ENCODE measurements around the gene KIFC3. TPM values are rescaled to one million over a fixed set of nuclear protein-coding genes. Genes with fewer than 3 reads are reported as not detected.
"Not testable (repeated sequence)": the region's sequence is repeated elsewhere in the genome, so short reads cannot be mapped to it uniquely, and the experiment has no call there.

The KIFC3 gene
- total RNA-seq, 1 donor, result 5.8 TPM

DNA sequence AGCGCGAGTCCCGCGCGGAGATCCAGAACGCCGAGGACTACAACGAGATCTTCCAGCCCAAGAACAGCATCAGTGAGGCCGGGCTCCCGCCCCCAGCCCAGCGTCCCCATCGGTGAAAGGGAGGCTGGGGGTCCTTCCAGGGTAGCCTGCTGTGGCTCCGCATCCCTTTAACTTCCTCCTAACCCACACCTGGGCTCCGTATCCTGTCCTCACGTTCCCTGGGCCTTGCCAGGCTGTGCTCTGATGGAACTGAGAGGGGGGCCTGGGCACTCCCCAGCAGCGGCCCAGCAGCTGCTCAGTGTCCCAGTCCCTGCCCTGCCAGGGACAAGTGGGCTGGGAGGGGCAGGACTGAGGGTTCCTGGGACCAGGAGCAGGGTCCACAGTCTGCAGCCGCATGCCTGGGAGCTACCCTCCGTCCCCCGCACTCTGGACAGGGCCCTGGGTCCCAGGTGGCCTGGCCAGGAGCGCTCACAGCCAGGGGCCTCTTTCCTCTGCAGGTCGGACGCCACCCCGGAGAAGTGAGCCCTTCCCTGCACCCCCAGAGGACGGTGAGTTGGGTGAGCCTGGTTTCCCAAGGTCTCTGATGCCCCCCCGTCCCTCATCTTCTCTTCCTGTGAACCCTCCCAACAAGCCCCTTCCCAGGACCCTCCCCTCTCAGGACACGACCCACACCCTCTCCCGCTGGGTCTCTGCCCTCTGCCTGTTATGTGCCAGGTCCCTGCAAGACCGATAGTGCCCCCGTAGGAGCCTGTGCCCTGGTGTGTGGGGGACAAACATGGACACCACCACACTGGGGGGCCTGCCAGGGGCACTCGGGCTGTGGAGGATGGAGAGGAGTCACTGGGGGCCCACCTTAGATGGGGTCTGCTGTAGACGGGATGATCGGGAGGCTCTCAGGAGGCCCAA is 48.6 kb downstream of the KIFC3 start:
- Histone ChIP-seq H3K4me1 (ENCODE audit: insufficient read depth, low read length) (no peaks in the 10 kb centered on the region), H3K4me3 (ENCODE audit: low read length) (no peak overlapping the region), H3K27me3 (ENCODE audit: insufficient read depth, low read length) (no peaks in the 10 kb centered on the region), H3K9me3 (ENCODE audit: low read depth, low read length) (no peaks in the 10 kb centered on the region)

DNA sequence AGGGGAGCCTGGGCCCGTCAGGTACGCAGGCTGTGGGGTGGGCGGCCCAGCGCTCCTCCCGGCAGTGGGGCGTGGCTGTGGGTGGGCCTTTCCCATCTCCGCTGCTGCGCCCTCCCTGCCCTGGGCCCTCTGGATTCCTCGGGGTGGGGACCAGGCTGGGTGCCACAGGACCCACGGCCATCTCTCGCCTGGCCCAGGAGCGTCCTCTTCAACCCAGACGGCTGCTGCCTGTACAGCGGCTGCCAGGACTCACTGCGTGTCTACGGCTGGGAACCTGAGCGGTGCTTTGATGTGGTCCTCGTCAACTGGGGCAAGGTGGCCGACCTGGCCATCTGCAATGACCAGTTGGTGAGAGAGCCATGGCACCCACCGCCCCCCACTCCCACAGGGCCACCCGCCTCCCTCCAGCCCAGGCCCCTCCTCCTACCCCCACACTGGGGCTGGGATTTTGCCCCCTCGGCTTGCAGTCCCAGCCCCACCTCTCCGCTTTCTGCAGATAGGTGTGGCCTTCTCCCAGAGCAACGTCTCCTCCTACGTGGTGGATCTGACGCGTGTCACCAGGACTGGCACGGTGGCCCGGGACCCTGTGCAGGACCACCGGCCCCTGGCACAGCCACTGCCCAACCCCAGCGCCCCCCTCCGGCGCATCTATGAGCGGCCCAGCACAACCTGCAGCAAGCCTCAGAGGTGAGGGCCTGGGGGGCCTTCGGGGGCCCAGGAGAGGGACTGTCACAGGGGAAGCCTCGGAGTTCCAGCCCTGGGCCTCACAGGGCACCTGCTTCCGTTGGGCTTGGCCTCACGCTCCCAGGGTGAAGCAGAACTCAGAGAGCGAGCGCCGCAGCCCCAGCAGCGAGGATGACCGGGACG is 49.5 kb downstream of the KIFC3 start:
- Histone ChIP-seq H3K27me3 (ENCODE audit: insufficient read depth, low read length) (no peaks in the 10 kb centered on the region), H3K9me3 (ENCODE audit: low read depth, low read length) (no peaks in the 10 kb centered on the region), H3K4me3 (ENCODE audit: low read length) (no peak overlapping the region), H3K4me1 (ENCODE audit: insufficient read depth, low read length) (no peaks in the 10 kb centered on the region)

DNA sequence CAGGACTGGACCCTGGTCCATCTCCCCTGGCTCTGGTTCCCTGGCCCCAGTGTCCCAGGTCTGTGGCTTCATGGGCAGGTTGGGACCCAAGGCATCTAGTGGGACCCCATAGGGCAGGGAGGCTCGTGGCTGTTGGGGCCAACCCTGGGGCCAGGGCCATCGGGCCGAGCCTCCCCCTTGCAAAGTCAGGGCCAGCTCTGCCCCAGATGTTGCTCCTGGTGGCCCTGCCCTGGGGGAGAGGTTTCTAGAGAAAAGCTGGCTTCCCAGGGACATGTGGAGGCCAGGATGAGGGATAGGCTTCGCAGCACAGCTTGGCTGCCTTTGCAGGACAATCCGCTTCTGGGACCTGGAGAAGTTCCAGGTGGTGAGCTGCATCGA is 50.1 kb downstream of the KIFC3 start:
- H3K9me3 ChIP-seq (ENCODE audit: low read depth, low read length), result no peaks in the 10 kb centered on the region
- H3K4me3 ChIP-seq (ENCODE audit: low read length), result no peak overlapping the region
- no peaks in the 10 kb centered on the region for H3K4me1 ChIP-seq (ENCODE audit: insufficient read depth, low read length)
- H3K27me3 ChIP-seq (ENCODE audit: insufficient read depth, low read length), result no peaks in the 10 kb centered on the region

DNA sequence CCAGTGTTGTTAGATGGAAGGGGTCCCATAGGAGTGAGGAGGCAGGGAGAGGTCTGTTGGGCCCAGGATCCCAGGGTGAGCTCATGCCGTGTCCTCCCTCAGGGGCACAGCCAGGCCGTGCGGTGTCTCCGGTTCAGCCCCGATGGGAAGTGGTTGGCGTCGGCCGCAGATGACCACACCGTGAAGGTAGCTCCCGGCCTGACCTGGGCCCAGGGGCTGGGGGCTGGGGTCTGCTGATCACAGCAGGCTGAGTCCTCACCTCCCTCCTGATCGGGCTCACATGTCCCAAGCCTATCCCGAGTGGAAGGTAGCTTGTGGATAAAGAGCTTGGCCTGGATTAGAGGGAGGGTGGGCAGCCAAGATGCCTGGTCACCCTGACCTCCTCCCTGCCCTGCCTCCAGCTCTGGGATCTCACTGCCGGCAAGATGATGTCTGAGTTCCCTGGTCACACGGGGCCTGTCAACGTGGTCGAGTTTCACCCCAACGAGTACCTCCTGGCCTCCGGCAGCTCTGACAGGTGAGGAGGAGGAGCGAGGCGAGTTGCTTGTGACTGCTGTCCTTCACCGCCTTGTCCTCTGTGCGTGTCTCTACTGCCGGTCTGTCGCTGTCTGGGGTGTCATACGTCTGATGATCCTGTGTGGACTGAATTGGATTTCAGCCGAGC is 50.6 kb downstream of the KIFC3 start:
- no peaks in the 10 kb centered on the region for H3K27me3 ChIP-seq (ENCODE audit: insufficient read depth, low read length)
- no peaks in the 10 kb centered on the region for H3K4me1 ChIP-seq (ENCODE audit: insufficient read depth, low read length)
- no peaks in the 10 kb centered on the region for H3K9me3 ChIP-seq (ENCODE audit: low read depth, low read length)
- no peak overlapping the region for H3K4me3 ChIP-seq (ENCODE audit: low read length)

DNA sequence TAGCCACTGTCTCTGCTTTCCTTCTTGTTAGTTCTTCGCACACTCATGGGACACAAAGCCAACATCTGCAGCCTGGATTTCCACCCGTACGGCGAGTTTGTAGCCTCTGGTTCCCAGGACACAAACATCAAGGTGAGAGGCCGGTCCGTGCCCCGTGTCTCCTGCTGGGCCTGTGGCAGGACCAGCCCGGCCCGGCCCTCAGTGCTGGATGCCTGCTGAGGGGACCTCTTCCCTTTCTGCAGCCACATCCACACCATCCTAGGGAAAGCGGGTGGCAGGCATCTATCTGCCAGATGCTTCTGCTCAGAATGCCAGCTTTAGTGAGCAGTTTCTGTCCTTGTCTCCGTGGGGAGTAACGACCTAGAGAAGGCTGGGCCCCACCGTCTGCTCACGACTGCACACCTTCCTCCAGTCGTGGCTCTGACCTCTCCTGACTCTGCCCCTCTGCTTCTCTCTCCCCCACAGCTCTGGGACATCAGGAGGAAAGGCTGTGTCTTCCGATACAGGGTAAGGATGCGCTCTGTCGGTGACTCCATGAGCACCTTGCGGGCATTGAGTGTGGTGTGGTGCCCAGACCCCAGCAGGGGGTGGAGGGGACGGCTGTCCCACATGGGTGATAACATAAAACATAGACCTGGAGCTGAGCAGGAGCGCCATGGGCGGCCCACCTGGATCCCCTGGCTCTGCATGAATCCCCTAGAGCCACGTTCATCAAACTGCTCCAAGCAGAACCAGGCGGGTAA is 51.3 kb downstream of the KIFC3 start:
- Histone ChIP-seq H3K27me3 (ENCODE audit: insufficient read depth, low read length) (no peaks in the 10 kb centered on the region), H3K4me3 (ENCODE audit: low read length) (no peak overlapping the region), H3K9me3 (ENCODE audit: low read depth, low read length) (no peaks in the 10 kb centered on the region), H3K4me1 (ENCODE audit: insufficient read depth, low read length) (no peaks in the 10 kb centered on the region)

DNA sequence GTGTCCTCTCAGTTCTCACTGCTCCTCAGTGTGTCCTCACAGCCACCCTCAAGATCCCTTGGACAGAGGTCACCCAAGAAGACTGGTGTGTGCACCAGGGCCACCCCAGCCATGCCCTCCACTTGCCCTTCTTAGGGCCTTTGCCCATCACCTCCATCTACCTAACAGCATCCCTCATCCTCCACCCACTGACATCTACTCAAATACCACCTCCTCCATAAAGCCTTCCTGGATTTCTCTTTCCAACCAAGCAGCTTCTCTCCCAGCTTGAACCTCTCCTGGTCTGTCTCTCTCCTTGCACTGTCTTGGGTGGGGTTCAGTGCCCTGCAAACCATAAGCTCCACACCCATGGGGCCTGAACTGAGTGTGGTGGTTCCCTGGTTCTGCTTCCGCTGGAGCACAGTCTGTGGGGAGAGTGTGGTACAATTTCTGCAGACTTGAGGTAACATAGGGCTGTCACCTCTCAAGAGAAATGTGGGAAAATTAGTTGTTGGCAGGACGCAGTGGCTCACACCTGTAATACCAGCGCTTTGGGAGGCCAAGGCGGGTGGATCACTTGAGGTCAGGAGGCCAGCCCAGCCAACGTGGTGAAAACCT is 52.3 kb downstream of the KIFC3 start:
- Histone ChIP-seq H3K27me3 (ENCODE audit: insufficient read depth, low read length) (no peaks in the 10 kb centered on the region), H3K9me3 (ENCODE audit: low read depth, low read length) (no peaks in the 10 kb centered on the region), H3K4me1 (ENCODE audit: insufficient read depth, low read length) (no peaks in the 10 kb centered on the region), H3K4me3 (ENCODE audit: low read length) (no peak overlapping the region)

DNA sequence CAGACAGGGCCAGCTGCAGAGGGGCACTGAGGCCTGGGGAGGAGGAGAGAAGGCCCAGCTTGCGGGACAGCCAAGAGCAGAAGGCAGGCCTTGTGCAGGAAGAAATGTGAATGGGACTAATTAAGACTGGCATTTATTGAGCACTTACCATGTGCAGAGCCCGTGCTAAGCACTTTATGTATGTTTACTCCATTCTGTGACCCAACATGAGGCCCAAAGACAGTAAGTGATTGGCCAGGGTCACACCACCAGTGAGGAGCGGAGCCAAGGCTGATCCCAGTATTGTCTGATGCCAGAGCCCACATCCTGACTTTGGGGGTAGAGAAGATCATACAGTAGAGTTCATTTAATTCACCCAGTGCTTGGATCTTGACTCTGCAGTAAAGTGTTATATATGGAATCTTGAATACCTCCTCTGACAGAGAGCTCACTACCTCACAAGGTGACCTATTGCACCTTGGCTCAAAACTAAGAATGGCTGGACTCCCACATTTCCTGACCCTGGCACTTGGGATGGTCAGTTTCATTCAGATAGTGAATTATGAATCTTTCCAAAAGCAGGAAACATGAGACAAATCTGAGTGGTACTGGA is 53.1 kb downstream of the KIFC3 start:
- no peak overlapping the region for H3K4me3 ChIP-seq (ENCODE audit: low read length)
- H3K4me1 ChIP-seq (ENCODE audit: insufficient read depth, low read length), result no peaks in the 10 kb centered on the region
- no peaks in the 10 kb centered on the region for H3K9me3 ChIP-seq (ENCODE audit: low read depth, low read length)
- H3K27me3 ChIP-seq (ENCODE audit: insufficient read depth, low read length), result no peaks in the 10 kb centered on the region

DNA sequence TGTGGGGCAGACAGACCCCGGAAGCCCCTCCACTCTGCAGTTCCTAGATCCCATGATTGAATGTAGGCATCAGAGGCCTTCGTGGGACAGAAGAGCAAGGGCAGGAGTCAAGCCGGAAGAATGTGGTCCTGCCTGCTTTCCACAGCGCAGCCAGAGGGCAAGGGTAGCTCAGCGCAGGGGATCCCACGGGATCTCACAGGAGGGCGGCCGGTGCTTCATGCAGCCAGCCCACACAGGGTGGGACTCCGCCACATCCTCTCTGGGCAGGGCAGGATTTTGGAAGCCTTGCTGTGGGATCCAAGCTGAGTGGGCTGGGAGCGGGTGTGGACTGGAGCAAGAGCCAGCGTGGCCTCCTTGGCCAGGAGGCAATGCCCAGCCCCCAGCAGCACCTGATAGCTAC is 53.7 kb downstream of the KIFC3 start:
- no peak overlapping the region for H3K4me3 ChIP-seq (ENCODE audit: low read length)
- no peaks in the 10 kb centered on the region for H3K27me3 ChIP-seq (ENCODE audit: insufficient read depth, low read length)
- H3K9me3 ChIP-seq (ENCODE audit: low read depth, low read length), result no peaks in the 10 kb centered on the region
- H3K4me1 ChIP-seq (ENCODE audit: insufficient read depth, low read length), result no peaks in the 10 kb centered on the region

DNA sequence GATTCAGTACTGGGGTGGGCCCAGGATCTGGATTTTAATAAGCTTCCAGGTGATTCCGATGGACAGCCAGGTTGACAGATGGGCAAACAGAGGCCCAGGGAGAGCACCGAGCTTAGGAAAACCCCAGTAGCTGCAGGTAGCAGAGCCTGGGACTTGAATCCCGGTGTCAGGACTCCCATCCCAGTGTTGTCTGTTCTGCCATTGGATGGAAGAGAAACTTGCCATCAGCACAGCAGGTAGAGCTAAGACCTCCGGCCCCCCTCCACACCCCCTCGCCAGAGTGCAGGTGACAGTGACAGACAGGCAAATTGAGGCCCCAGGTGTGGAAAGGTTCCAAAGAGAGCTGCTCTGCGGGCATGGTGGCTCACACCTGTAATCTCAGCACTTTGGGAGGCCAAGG is 54.3 kb downstream of the KIFC3 start:
- H3K9me3 ChIP-seq (ENCODE audit: low read depth, low read length), result no peaks in the 10 kb centered on the region
- no peak overlapping the region for H3K4me3 ChIP-seq (ENCODE audit: low read length)
- H3K4me1 ChIP-seq (ENCODE audit: insufficient read depth, low read length), result no peaks in the 10 kb centered on the region
- H3K27me3 ChIP-seq (ENCODE audit: insufficient read depth, low read length), result no peaks in the 10 kb centered on the region

DNA sequence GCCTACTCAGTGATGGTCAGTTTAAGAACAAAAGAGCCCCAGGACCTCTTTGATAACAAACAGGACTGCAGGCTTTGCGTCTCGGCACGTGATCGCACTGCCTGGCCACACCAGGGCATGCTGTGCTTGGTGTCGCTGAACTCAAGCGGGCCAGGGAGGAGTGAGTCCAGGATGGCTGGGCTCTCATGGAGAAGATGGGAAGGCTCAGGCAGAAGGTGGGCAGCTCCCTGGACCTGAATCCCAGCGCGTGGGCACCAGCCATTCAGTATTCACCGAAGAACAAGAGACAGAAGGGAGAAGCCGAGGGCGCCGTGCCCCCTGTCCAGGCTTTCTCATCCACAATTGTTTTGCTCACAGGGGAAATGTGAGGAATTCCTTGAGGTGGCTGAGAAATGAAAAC is 54.8 kb downstream of the KIFC3 start:
- Histone ChIP-seq H3K9me3 (ENCODE audit: low read depth, low read length) (no peaks in the 10 kb centered on the region), H3K27me3 (ENCODE audit: insufficient read depth, low read length) (no peaks in the 10 kb centered on the region), H3K4me3 (ENCODE audit: low read length) (no peak overlapping the region), H3K4me1 (ENCODE audit: insufficient read depth, low read length) (no peaks in the 10 kb centered on the region)

DNA sequence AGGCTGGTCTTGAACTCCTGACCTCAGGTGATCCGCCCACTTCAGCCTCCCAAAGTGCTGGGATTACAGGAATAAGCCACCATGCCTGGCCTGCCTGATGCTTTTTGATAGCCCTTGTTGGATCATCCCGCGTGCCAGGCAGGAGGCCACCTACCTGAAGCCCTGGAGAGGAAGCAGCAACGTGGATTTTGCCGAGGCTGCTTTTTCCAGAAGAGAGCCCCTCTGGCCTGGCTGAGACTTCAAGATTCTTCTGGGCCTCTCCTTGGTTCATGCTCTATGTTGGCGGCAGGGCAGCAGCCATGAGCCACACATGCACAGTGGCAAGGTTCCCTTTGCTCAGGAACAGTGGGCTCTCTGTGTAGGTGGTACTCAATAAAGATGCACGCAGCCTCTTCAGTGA is 55.2 kb downstream of the KIFC3 start:
- Histone ChIP-seq H3K4me1 (ENCODE audit: insufficient read depth, low read length) (no peaks in the 10 kb centered on the region), H3K4me3 (ENCODE audit: low read length) (no peak overlapping the region), H3K27me3 (ENCODE audit: insufficient read depth, low read length) (no peaks in the 10 kb centered on the region), H3K9me3 (ENCODE audit: low read depth, low read length) (no peaks in the 10 kb centered on the region)

DNA sequence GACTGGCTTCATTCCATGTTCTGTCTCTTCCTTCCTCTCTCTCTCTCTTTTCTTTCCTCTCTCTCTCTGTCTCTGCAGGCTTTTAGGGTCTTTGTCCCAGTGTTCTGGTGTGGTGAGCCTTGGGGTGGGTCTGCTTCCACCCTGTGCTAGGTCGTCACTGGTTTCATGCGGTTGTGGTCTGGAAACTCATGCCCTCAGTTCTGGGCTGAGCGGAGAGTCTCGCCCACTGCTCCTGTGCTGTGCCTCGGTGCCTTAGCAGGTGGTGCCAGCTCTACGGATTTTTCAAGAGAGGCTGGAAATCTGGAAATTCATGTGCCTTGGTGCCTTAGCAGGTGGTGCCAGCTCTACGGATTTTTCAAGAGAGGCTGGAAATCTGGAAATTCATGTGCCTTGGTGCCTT is 56.0 kb downstream of the KIFC3 start:
- not testable (repeated sequence) for H3K9me3 ChIP-seq (ENCODE audit: low read depth, low read length); H3K4me3 ChIP-seq (ENCODE audit: low read length); H3K4me1 ChIP-seq (ENCODE audit: insufficient read depth, low read length); H3K27me3 ChIP-seq (ENCODE audit: insufficient read depth, low read length)

DNA sequence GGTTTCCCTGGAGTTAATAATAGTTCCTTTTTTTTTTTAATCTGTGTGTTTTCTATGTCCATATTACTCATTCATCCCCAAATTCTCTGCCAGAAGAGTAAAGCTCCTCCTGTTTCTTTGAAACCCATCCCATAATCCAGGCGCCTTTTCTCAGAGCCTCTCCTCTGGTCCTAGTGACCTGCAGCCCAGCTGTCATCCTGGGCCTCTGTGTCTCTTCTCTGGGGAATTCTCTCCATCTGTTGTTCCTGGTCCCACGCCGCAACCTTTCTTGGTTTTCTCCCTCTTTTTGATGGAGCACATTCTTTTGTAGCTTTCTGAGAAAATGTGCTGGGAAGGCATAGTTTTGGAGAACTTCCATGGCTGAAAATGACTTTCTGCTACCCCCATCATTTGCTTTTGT is 56.5 kb downstream of the KIFC3 start:
- H3K9me3 ChIP-seq (ENCODE audit: low read depth, low read length), result no peaks in the 10 kb centered on the region
- no peaks in the 10 kb centered on the region for H3K4me1 ChIP-seq (ENCODE audit: insufficient read depth, low read length)

DNA sequence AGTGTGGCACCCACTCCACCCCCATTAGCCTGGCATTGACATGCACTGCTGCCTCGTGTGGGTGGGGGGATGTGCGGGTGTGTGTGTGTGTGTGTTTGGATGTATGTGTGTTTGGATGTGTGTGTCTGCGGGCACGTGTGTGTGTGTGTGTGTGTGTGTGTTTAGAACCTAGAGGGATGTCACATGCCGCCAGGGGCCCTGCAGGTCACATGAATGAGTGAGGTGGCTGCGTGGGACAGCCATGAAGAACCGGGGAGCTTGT is 57.7 kb downstream of the KIFC3 start:
- H3K4me1 ChIP-seq (ENCODE audit: insufficient read depth, low read length), result no peaks in the 10 kb centered on the region
- no peaks in the 10 kb centered on the region for H3K9me3 ChIP-seq (ENCODE audit: low read depth, low read length)
- H3K27me3 ChIP-seq (ENCODE audit: insufficient read depth, low read length), result no peaks in the 10 kb centered on the region
- no peak overlapping the region for H3K4me3 ChIP-seq (ENCODE audit: low read length)

More for the DNA sequence above, 56.5 kb downstream of the KIFC3 start:
- no peaks in the 10 kb centered on the region for H3K27me3 ChIP-seq (ENCODE audit: insufficient read depth, low read length)
- no peak overlapping the region for H3K4me3 ChIP-seq (ENCODE audit: low read length)
